Right lobe of liver (tissue), 4 donors: Measurements from ENCODE around the gene NHLRC4.

Source experiments
- CTCF ChIP-seq, 4 donors: fragments of 200-600 bp in 3 of 4; fragments of 450-650 bp in 1 of 4; IDR thresholded peaks; one replicate each; pipeline versions ENCODE4 v1.5.1 to v1.8.0; 2016 to 2022; ENCODE audit warnings: antibody characterized with exemption in 4 of 4, mild to moderate bottlenecking in 2 of 4
- POLR2A ChIP-seq: fragments of 450-650 bp; IDR thresholded peaks from one replicate; pipeline ENCODE4 v1.6.1; 2017; ENCODE audit warnings: antibody characterized with exemption, mild to moderate bottlenecking
- donor health status: DM: no; HTN: no; CAD: no.
- donor health status: DM: no; HTN: no; CAD: no.
- donor health status: DM: no; HTN: yes; CAD: no.

GRCh38 chr16:519841-520687 is 46.7 kb upstream of the NHLRC4 start:
- TF ChIP-seq POLR2A (no peak), CTCF (IDR thresholded peaks at IDR 0.05) (no peak)
